ENCODE results near the gene METRN. TPM values are rescaled to one million over a fixed set of nuclear protein-coding genes. Genes with fewer than 3 reads are reported as not detected.

The METRN gene
- total and polyA plus RNA-seq, 2 of the 4 experiments (the other 2 are of a cell fraction), result 6.1 to 48.2 TPM

DNA sequence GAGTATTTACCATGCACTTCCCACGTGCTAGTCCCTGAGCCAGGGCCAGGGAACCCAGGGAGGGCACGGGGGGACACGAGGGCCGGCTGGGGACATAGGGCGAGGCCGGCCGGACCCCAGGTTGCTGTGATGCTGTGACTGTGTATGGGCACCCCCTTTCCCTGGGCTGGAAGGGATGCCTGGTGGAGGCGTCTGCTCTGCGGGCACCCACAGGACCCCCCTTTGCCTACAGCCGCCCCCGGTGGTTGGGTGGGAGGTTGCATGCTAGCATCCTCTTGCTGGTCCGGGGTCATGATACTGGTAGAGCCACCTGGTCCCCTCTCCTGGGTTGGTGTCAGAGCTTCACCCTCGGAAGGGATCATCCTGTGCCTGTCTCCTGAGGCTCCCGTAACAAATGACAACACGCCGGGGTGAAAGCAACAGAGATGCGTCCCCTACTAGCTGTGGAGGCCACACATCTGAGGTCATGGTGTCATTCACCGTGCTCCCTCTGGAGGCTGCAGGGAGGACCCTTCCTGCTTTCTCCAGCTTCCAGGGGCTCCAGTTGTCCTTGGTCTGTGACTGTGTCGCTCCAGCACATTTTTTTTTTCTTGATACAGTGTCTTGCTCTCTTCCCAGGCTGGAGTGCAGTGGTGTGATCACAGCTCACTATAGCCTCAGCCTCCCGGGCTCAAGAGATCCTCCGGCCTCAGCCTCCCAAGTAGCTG is 29.0 kb downstream of the METRN start:
- peaks cover 5% of the 10 kb centered on the region; the same call in 1 of the 2 replicates for H3K4me1 ChIP-seq (ENCODE audit: control insufficient read depth, insufficient read depth, low read length)
- no peak overlapping the region for H3K9ac ChIP-seq (ENCODE audit: low read depth, low read length)
- H3K27ac ChIP-seq (ENCODE audit: insufficient read depth, low read length), result no peak overlapping the region
- POLR2A ChIA-PET (ENCODE audit: unreplicated experiment), result no interaction called here
- H2BK120ac ChIP-seq (ENCODE audit: low read depth, low read length), result no peak overlapping the region
- no peak overlapping the region for H3K4ac ChIP-seq (ENCODE audit: low read depth, low read length)
- H2AFZ ChIP-seq (replicated peaks; ENCODE audit: low read length, poor library complexity), result no peak overlapping the region
- no peak overlapping the region for H3K14ac ChIP-seq (replicated peaks; ENCODE audit: low read depth, low read length)
- H3K27me3 ChIP-seq (ENCODE audit: control insufficient read depth, insufficient read depth, low read length), result no peaks in the 10 kb centered on the region
- in situ Hi-C loops (cut with MboI; ENCODE audit: low sequenced_read_pairs) (no loop called here), intact Hi-C loops (cut with micrococcal nuclease) (loop anchor here (5.0 kb wide), 1 partner anchor 43 kb away; the partner anchor contains the start of genes CHTF18 and RPUSD1), dilution Hi-C loops (cut with HindIII; ENCODE audit: low sequenced_read_pairs, unreplicated experiment) (no loop called here)
- CTCF ChIA-PET, result no interaction called here
- no peak overlapping the region for H3K4me3 ChIP-seq (ENCODE audit: insufficient read depth, low read depth, low read length)
- WGBS, 2 experiments (ENCODE audit: extremely low coverage in 2 of 2, insufficient read length in 1 of 2), result 73% methylated on average over 11 of the region's 21 CpGs; no CpG with 5 or more reads in 1 of the 2 experiments
- TF ChIP-seq, protein P1, sequence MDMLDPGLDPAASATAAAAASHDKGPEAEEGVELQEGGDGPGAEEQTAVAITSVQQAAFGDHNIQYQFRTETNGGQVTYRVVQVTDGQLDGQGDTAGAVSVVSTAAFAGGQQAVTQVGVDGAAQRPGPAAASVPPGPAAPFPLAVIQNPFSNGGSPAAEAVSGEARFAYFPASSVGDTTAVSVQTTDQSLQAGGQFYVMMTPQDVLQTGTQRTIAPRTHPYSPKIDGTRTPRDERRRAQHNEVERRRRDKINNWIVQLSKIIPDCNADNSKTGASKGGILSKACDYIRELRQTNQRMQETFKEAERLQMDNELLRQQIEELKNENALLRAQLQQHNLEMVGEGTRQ (IDR thresholded peaks at IDR 0.05; ENCODE audit: low read depth, low read length), result no peak
- TF ChIP-seq, protein P2, sequence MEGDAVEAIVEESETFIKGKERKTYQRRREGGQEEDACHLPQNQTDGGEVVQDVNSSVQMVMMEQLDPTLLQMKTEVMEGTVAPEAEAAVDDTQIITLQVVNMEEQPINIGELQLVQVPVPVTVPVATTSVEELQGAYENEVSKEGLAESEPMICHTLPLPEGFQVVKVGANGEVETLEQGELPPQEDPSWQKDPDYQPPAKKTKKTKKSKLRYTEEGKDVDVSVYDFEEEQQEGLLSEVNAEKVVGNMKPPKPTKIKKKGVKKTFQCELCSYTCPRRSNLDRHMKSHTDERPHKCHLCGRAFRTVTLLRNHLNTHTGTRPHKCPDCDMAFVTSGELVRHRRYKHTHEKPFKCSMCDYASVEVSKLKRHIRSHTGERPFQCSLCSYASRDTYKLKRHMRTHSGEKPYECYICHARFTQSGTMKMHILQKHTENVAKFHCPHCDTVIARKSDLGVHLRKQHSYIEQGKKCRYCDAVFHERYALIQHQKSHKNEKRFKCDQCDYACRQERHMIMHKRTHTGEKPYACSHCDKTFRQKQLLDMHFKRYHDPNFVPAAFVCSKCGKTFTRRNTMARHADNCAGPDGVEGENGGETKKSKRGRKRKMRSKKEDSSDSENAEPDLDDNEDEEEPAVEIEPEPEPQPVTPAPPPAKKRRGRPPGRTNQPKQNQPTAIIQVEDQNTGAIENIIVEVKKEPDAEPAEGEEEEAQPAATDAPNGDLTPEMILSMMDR (conservative IDR thresholded peaks at IDR 0.05; ENCODE audit: low read depth, low read length), result no peak; the same call in 1 of the 2 replicates
- TF ChIP-seq RAD21 (IDR thresholded peaks at IDR 0.05; ENCODE audit: low read length) (no peak), POLR2A (IDR thresholded peaks at IDR 0.05; ENCODE audit: low read depth, low read length) (no peak)
- no peak overlapping the region for H2BK15ac ChIP-seq (ENCODE audit: low read depth, low read length)
- peaks cover 7 to 15% of the 10 kb centered on the region in 2 experiments for H3K79me1 ChIP-seq (ENCODE audit: low read depth in 1 of 2, low read length in 2 of 2)
- no peaks in the 10 kb centered on the region for H3K9me3 ChIP-seq (ENCODE audit: control insufficient read depth, insufficient read depth, low read length)
- H2BK20ac ChIP-seq (ENCODE audit: low read depth, low read length), result no peak overlapping the region
- H2AK9ac ChIP-seq (replicated peaks; ENCODE audit: low read depth, low read length, poor library complexity), result no peak overlapping the region
- H4K20me1 ChIP-seq (ENCODE audit: insufficient read depth, low read length), result 0 out of 2 replicates have a peak, but pooled peaks cover 5% of the 10 kb centered on the region
- no peak overlapping the region for H3K18ac ChIP-seq (ENCODE audit: low read depth, low read length)
- H3K4me2 ChIP-seq (ENCODE audit: low read depth, low read length), result no peak overlapping the region
- no peak overlapping the region for H3K56ac ChIP-seq (ENCODE audit: extremely low read depth, insufficient read depth, low read length)
- ATAC-seq (ENCODE audit: low read depth), result no peak
- H4K8ac ChIP-seq (ENCODE audit: low read depth in 2 of 2, low read length in 2 of 2), result no peak overlapping the region
- no peak for DNase-seq
- H3K23ac ChIP-seq (ENCODE audit: low read depth, low read length), result no peak overlapping the region
- H2BK5ac ChIP-seq (ENCODE audit: low read depth, low read length, poor library complexity, severe bottlenecking), result no peak overlapping the region
- peaks cover 4% of the 10 kb centered on the region; the same call in 1 of the 2 replicates for H3K9me1 ChIP-seq (ENCODE audit: insufficient read depth, low read length)
- H2AK5ac ChIP-seq (ENCODE audit: low read depth, low read length), result no peak overlapping the region
- no peak overlapping the region for H4K5ac ChIP-seq (ENCODE audit: low read depth, low read length)
- BruUV-seq (replicated peaks), result no TSS peak
- H4K91ac ChIP-seq (ENCODE audit: insufficient read depth, low read depth, low read length), result no peak overlapping the region
- 0 out of 2 replicates have a peak, but pooled peaks cover 1% of the 10 kb centered on the region for H3K36me3 ChIP-seq (ENCODE audit: control insufficient read depth, insufficient read depth, low read length)
